GM12864 (cell line): Measurements from ENCODE around the gene F11R.

ENCODE experiments used
- DNase-seq: peaks from one replicate; pipeline ENCODE4 v3.0.0-alpha.2; 2011; ENCODE audit warnings: low read depth
- H3K4me3 ChIP-seq: 2 replicates; pipeline ENCODE4 v1.5.1; 2011; ENCODE audit warnings: mild to moderate bottlenecking, low read depth, low read length, control low read depth
- CTCF ChIP-seq: IDR thresholded peaks from 2 replicates; pipeline ENCODE4 v1.5.1; 2011; ENCODE audit warnings: low read depth, mild to moderate bottlenecking, moderate library complexity, low read length, control low read depth, inconsistent platforms; ENCODE audit errors: missing control alignments

The F11R gene

GRCh38 chr1:160987359-160988050 lies 33.4 kb downstream of the F11R start:
- H3K4me3 ChIP-seq: no peak overlapping the region
- TF ChIP-seq CTCF: no peak
- no peak for DNase-seq

- no peak for DNase-seq
- TF ChIP-seq CTCF: no peak
- H3K4me3 ChIP-seq: no peak overlapping the region
Observed at GRCh38 chr1:160985723-160986122, 35.2 kb downstream of the F11R start.

GRCh38 chr1:160981584-160982411 lies 39.2 kb downstream of the F11R start:
- H3K4me3 ChIP-seq: no peak overlapping the region
- DNase-seq: no peak
- no peak for TF ChIP-seq CTCF

- TF ChIP-seq CTCF: no peak
- no peak for DNase-seq
Observed at GRCh38 chr1:160979286-160979685, 41.7 kb downstream of the F11R start.

GRCh38 chr1:160978510-160978927 lies 42.4 kb downstream of the F11R start:
- no peak for TF ChIP-seq CTCF
- H3K4me3 ChIP-seq: no peak overlapping the region
- DNase-seq: no peak

More at GRCh38 chr1:160979286-160979685, 41.7 kb downstream of the F11R start:
- H3K4me3 ChIP-seq: no peak overlapping the region

GRCh38 chr1:160975026-160975425 lies 45.9 kb downstream of the F11R start:
- DNase-seq: no peak
- TF ChIP-seq CTCF: no peak
- no peak overlapping the region for H3K4me3 ChIP-seq
